ENCODE measurements around the gene OR56B1. TPM values are rescaled to one million over a fixed set of nuclear protein-coding genes. Genes with fewer than 3 reads are reported as not detected.

The OR56B1 gene
- polyA plus RNA-seq, 2 of the 4 experiments (the other 2 are of a cell fraction) = not detected

- TF ChIP-seq MAZ (IDR thresholded peaks at IDR 0.05; ENCODE audit: borderline replicate concordance, low read depth, low read length) = no peak
- TF ChIP-seq ZSCAN20 (CRISPR knock-in tag; IDR thresholded peaks at IDR 0.05) = no peak
- TF ChIP-seq ELK1 (IDR thresholded peaks at IDR 0.05; ENCODE audit: low read depth, low read length) = no peak
Measured at GRCh38 chr11:5767056-5767455, 30.8 kb downstream of the OR56B1 start (continued).

- ATAC-seq (no peak), DNase-seq (ENCODE audit: low read depth in 1 of 2, low spot score in 1 of 2) (no peak), FAIRE-seq (no peak)
- CTCF ChIA-PET = interaction anchor here (1.8 kb wide), 1 partner anchor 26 kb away, joined by 4 read pairs; no protein-coding TSS in a partner anchor
- no peak within 1 kb of the TSS for H3K4me3 ChIP-seq
- WGBS (ENCODE audit: missing lambda C conversion rate) = 8% methylated on average over 4 of the region's 4 CpGs
- TF ChIP-seq CBX8 (IDR thresholded peaks at IDR 0.05) (no peak), FOSB (CRISPR knock-in tag; IDR thresholded peaks at IDR 0.05) (no peak), ZC3H11A (IDR thresholded peaks at IDR 0.05) (no peak), ZSCAN20 (CRISPR knock-in tag; IDR thresholded peaks at IDR 0.05) (no peak), BCL3 (IDR thresholded peaks at IDR 0.05) (no peak)
- no peak within 1 kb of the TSS for H3K27ac ChIP-seq
- H3K9me3 ChIP-seq = no peaks in the 10 kb centered on the region
- no peaks in the 10 kb centered on the region for H3K4me1 ChIP-seq
- H3K4me2 ChIP-seq = no peak within 1 kb of the TSS
- POLR2A ChIA-PET = no interaction called here
Measured at GRCh38 chr11:5783255-5783654, 47.0 kb downstream of the OR56B1 start, which contains the start of gene OR52N5. OR52N5 (minus strand) TSS chr11:5783355; CDS start chr11:5778634, 4,721 bp downstream.

Other genes with a start within 250 kb of the OR56B1 start
- not detected in 2 replicates for gene OR52D1, start 247.8 kb upstream of the OR56B1 start, polyA plus RNA-seq (2011; rRNA removed)
- not detected in 3 replicates for gene OR52D1, start 247.8 kb upstream of the OR56B1 start, polyA plus RNA-seq (2017; fragmentation: RNase III; extraction: RNeasy Plus Mini Kit Qiagen cat#74134 plus additional on column Dnase treatment)
- gene UBQLN3, start 226.5 kb upstream of the OR56B1 start, polyA plus RNA-seq (2011; rRNA removed) = not detected in 2 replicates
- gene UBQLN3, start 226.5 kb upstream of the OR56B1 start, polyA plus RNA-seq (2017; fragmentation: RNase III; extraction: RNeasy Plus Mini Kit Qiagen cat#74134 plus additional on column Dnase treatment) = not detected in 3 replicates
- 0.41 and 0.71 TPM in 2 replicates for gene UBQLNL, start 219.7 kb upstream of the OR56B1 start, polyA plus RNA-seq (2011; rRNA removed)
- 0.06 to 0.13 TPM (median 0.12 TPM) in 3 replicates for gene UBQLNL, start 219.7 kb upstream of the OR56B1 start, polyA plus RNA-seq (2017; fragmentation: RNase III; extraction: RNeasy Plus Mini Kit Qiagen cat#74134 plus additional on column Dnase treatment)
- gene OR52H1, start 187.9 kb upstream of the OR56B1 start, polyA plus RNA-seq (2011; rRNA removed) = not detected in 2 replicates
- not detected in 3 replicates for gene OR52H1, start 187.9 kb upstream of the OR56B1 start, polyA plus RNA-seq (2017; fragmentation: RNase III; extraction: RNeasy Plus Mini Kit Qiagen cat#74134 plus additional on column Dnase treatment)
- not detected in 2 replicates for gene OR52B6, start 155.6 kb upstream of the OR56B1 start, polyA plus RNA-seq (2011; rRNA removed)
- gene OR52B6, start 155.6 kb upstream of the OR56B1 start, polyA plus RNA-seq (2017; fragmentation: RNase III; extraction: RNeasy Plus Mini Kit Qiagen cat#74134 plus additional on column Dnase treatment) = not detected in 3 replicates
- gene TRIM6, start 139.8 kb upstream of the OR56B1 start, polyA plus RNA-seq (2011; rRNA removed) = 44.1 and 52.8 TPM in 2 replicates
- 22.6 to 27.5 TPM (median 22.9 TPM) in 3 replicates for gene TRIM6, start 139.8 kb upstream of the OR56B1 start, polyA plus RNA-seq (2017; fragmentation: RNase III; extraction: RNeasy Plus Mini Kit Qiagen cat#74134 plus additional on column Dnase treatment)
- 11.7 and 15.2 TPM in 2 replicates for gene TRIM34, start 111.4 kb upstream of the OR56B1 start, polyA plus RNA-seq (2011; rRNA removed)
- gene TRIM34, start 111.4 kb upstream of the OR56B1 start, polyA plus RNA-seq (2017; fragmentation: RNase III; extraction: RNeasy Plus Mini Kit Qiagen cat#74134 plus additional on column Dnase treatment) = 6.1 to 8.1 TPM (median 6.8 TPM) in 3 replicates
- gene TRIM5, start 51.4 kb upstream of the OR56B1 start, polyA plus RNA-seq (2011; rRNA removed) = 30.5 and 32.6 TPM in 2 replicates
- 19.6 to 22.8 TPM (median 21.9 TPM) in 3 replicates for gene TRIM5, start 51.4 kb upstream of the OR56B1 start, polyA plus RNA-seq (2017; fragmentation: RNase III; extraction: RNeasy Plus Mini Kit Qiagen cat#74134 plus additional on column Dnase treatment)
- 2.4 and 2.7 TPM in 2 replicates for gene TRIM22, start 46.7 kb upstream of the OR56B1 start, polyA plus RNA-seq (2011; rRNA removed)
- 1.2 to 1.5 TPM (median 1.4 TPM) in 3 replicates for gene TRIM22, start 46.7 kb upstream of the OR56B1 start, polyA plus RNA-seq (2017; fragmentation: RNase III; extraction: RNeasy Plus Mini Kit Qiagen cat#74134 plus additional on column Dnase treatment)
- gene OR52N4, start 17.8 kb downstream of the OR56B1 start, polyA plus RNA-seq (2011; rRNA removed) = not detected in 2 replicates
- not detected in 3 replicates for gene OR52N4, start 17.8 kb downstream of the OR56B1 start, polyA plus RNA-seq (2017; fragmentation: RNase III; extraction: RNeasy Plus Mini Kit Qiagen cat#74134 plus additional on column Dnase treatment)
- gene OR52N5, start 46.9 kb downstream of the OR56B1 start, polyA plus RNA-seq (2011; rRNA removed) = not detected in 2 replicates
- gene OR52N5, start 46.9 kb downstream of the OR56B1 start, polyA plus RNA-seq (2017; fragmentation: RNase III; extraction: RNeasy Plus Mini Kit Qiagen cat#74134 plus additional on column Dnase treatment) = not detected in 3 replicates
- not detected in 2 replicates for gene OR52N1, start 54.8 kb downstream of the OR56B1 start, polyA plus RNA-seq (2011; rRNA removed)
- gene OR52N1, start 54.8 kb downstream of the OR56B1 start, polyA plus RNA-seq (2017; fragmentation: RNase III; extraction: RNeasy Plus Mini Kit Qiagen cat#74134 plus additional on column Dnase treatment) = not detected in 3 replicates
- not detected in 2 replicates for gene OR52N2, start 72.5 kb downstream of the OR56B1 start, polyA plus RNA-seq (2011; rRNA removed)
- not detected in 3 replicates for gene OR52N2, start 72.5 kb downstream of the OR56B1 start, polyA plus RNA-seq (2017; fragmentation: RNase III; extraction: RNeasy Plus Mini Kit Qiagen cat#74134 plus additional on column Dnase treatment)
- gene OR52E6, start 105.4 kb downstream of the OR56B1 start, polyA plus RNA-seq (2011; rRNA removed) = not detected in 2 replicates
- gene OR52E6, start 105.4 kb downstream of the OR56B1 start, polyA plus RNA-seq (2017; fragmentation: RNase III; extraction: RNeasy Plus Mini Kit Qiagen cat#74134 plus additional on column Dnase treatment) = not detected in 3 replicates
- not detected in 2 replicates for gene OR52E8, start 121.2 kb downstream of the OR56B1 start, polyA plus RNA-seq (2011; rRNA removed)
- gene OR52E8, start 121.2 kb downstream of the OR56B1 start, polyA plus RNA-seq (2017; fragmentation: RNase III; extraction: RNeasy Plus Mini Kit Qiagen cat#74134 plus additional on column Dnase treatment) = not detected in 3 replicates
- gene OR52E4, start 144.2 kb downstream of the OR56B1 start, polyA plus RNA-seq (2011; rRNA removed) = not detected in 2 replicates
- gene OR52E4, start 144.2 kb downstream of the OR56B1 start, polyA plus RNA-seq (2017; fragmentation: RNase III; extraction: RNeasy Plus Mini Kit Qiagen cat#74134 plus additional on column Dnase treatment) = not detected in 3 replicates
- gene OR52E5, start 156.8 kb downstream of the OR56B1 start, polyA plus RNA-seq (2011; rRNA removed) = not detected in 2 replicates
- gene OR52E5, start 156.8 kb downstream of the OR56B1 start, polyA plus RNA-seq (2017; fragmentation: RNase III; extraction: RNeasy Plus Mini Kit Qiagen cat#74134 plus additional on column Dnase treatment) = not detected in 3 replicates
- gene OR56A3, start 205.8 kb downstream of the OR56B1 start, polyA plus RNA-seq (2011; rRNA removed) = not detected in 2 replicates
- not detected in 3 replicates for gene OR56A3, start 205.8 kb downstream of the OR56B1 start, polyA plus RNA-seq (2017; fragmentation: RNase III; extraction: RNeasy Plus Mini Kit Qiagen cat#74134 plus additional on column Dnase treatment)
- gene OR56A5, start 232.0 kb downstream of the OR56B1 start, polyA plus RNA-seq (2011; rRNA removed) = not detected in 2 replicates
- not detected in 3 replicates for gene OR56A5, start 232.0 kb downstream of the OR56B1 start, polyA plus RNA-seq (2017; fragmentation: RNase III; extraction: RNeasy Plus Mini Kit Qiagen cat#74134 plus additional on column Dnase treatment)